22Rv1 (cell line): Measurements from ENCODE around the gene SOHLH2.

Experiments
- H3K27ac ChIP-seq: fragments of 450-650 bp; 2 replicates; pipeline ENCODE4 v1.5.1; 2017
- CTCF ChIP-seq: fragments of 450-650 bp; IDR thresholded peaks from 2 replicates; pipeline ENCODE4 v1.5.1; 2017; ENCODE audit warnings: mild to moderate bottlenecking
- ZFX ChIP-seq: fragments of 450-650 bp; IDR thresholded peaks from 2 replicates; pipeline ENCODE4 v1.6.1; 2017; ENCODE audit warnings: antibody characterized with exemption, borderline replicate concordance

SOHLH2 gene

GRCh38 chr13:36148446-36148845 lies 65.9 kb downstream of the SOHLH2 start:
- H3K27ac ChIP-seq = no peak overlapping the region
- TF ChIP-seq ZFX (no peak), CTCF (no peak)

- no peak for TF ChIP-seq ZFX
- no peak for TF ChIP-seq CTCF
- no peak overlapping the region for H3K27ac ChIP-seq
Measured at GRCh38 chr13:36147330-36147729, 67.0 kb downstream of the SOHLH2 start.

GRCh38 chr13:36146511-36147269 lies 67.7 kb downstream of the SOHLH2 start:
- no peak overlapping the region for H3K27ac ChIP-seq
- TF ChIP-seq ZFX (no peak), CTCF (no peak)

GRCh38 chr13:36143738-36144137 lies 70.6 kb downstream of the SOHLH2 start:
- TF ChIP-seq ZFX (no peak), CTCF (no peak)
- H3K27ac ChIP-seq = no peak overlapping the region

GRCh38 chr13:36142735-36143134 lies 71.6 kb downstream of the SOHLH2 start:
- TF ChIP-seq ZFX (no peak), CTCF (no peak)
- no peak overlapping the region for H3K27ac ChIP-seq

- H3K27ac ChIP-seq = no peak overlapping the region
- TF ChIP-seq ZFX (no peak), CTCF (no peak)
Measured at GRCh38 chr13:36135876-36136275, 78.5 kb downstream of the SOHLH2 start.

GRCh38 chr13:36134632-36135031 lies 79.7 kb downstream of the SOHLH2 start:
- H3K27ac ChIP-seq = no peak overlapping the region
- TF ChIP-seq CTCF (no peak), ZFX (no peak)
